Heart right ventricle (tissue), 16 donors: Measurements from ENCODE around the gene BICRAL. TPM values are rescaled to one million over a fixed set of nuclear protein-coding genes. Genes with fewer than 3 reads are reported as not detected.
"Not testable (repeated sequence)": the region's sequence is repeated elsewhere in the genome, so short reads cannot be mapped to it uniquely, and the experiment has no call there.

Source experiments
- ATAC-seq, 8 donors: fragments of 200-7000 bp; cut with Tn5 transposase; one replicate each; pipeline ENCODE4 v1.9.1; 2020; ENCODE audit warnings: mild to moderate bottlenecking in 8 of 8, moderate library complexity in 8 of 8, moderate number of reproducible peaks in 1 of 8
- DNase-seq, 2 donors: peaks; one replicate each; pipeline ENCODE4 v3.0.0-alpha.2; 2020
- H3K27ac ChIP-seq, 10 donors: fragments of 200-600 bp; sonication (generic) in 2 of 10; one replicate each; pipeline versions ENCODE4 v1.5.0 to v1.8.0; 2020 to 2022; ENCODE audit warnings: mild to moderate bottlenecking in 3 of 10
- H3K27me3 ChIP-seq, 7 donors: fragments of 200-600 bp; one replicate each; pipeline ENCODE4 v1.8.0; 2021 to 2022; ENCODE audit warnings: mild to moderate bottlenecking in 2 of 7
- H3K36me3 ChIP-seq, 9 donors: fragments of 200-600 bp; sonication (generic) in 1 of 9; one replicate each; pipeline versions ENCODE4 v1.5.0 to v1.8.0; 2020 to 2022; ENCODE audit warnings: mild to moderate bottlenecking in 2 of 9
- H3K4me1 ChIP-seq, 9 donors: fragments of 200-600 bp; sonication (generic) in 1 of 9; one replicate each; pipeline versions ENCODE4 v1.5.0 to v1.8.0; 2020 to 2022; ENCODE audit warnings: mild to moderate bottlenecking in 4 of 9
- H3K4me3 ChIP-seq, 10 donors: fragments of 200-600 bp; sonication (generic) in 2 of 10; one replicate each; pipeline versions ENCODE4 v1.5.0 to v1.8.0; 2020 to 2022; ENCODE audit warnings: mild to moderate bottlenecking in 7 of 10, moderate library complexity in 2 of 10
- H3K9me3 ChIP-seq, 11 donors: fragments of 200-600 bp in 10 of 11; sonication (generic) in 2 of 11; one replicate each; pipeline versions ENCODE4 v1.5.0 to v1.8.0; 2013 to 2022; ENCODE audit warnings: mild to moderate bottlenecking in 2 of 11, control low read depth in 1 of 11, moderate library complexity in 1 of 11
- CTCF ChIP-seq, 9 donors: fragments of 200-600 bp; sonication (generic) in 2 of 9; IDR thresholded peaks; one replicate each; pipeline versions ENCODE4 v1.5.0 to v1.8.0; 2021 to 2022; ENCODE audit warnings: antibody characterized with exemption in 9 of 9, mild to moderate bottlenecking in 5 of 9, moderate library complexity in 1 of 9
- WGBS, 2 donors: extraction: QIAGEN DNeasy Blood & Tissue Kit; methylation state at CpG; one replicate each; pipeline ENCODE4 v1.1.7; 2013; ENCODE audit warnings: inconsistent platforms in 1 of 2; 5-methylcytosine and 5-hydroxymethylcytosine counted together
- intact Hi-C, 10 donors: fragments of 100-400 bp; cut with DNase I; formaldehyde crosslinking; loops; one replicate each; pipeline versions ENCODE4 v1.11.1 to v1.14.2; 2022
- polyA plus RNA-seq, 2 donors: library from polyadenylated mRNA; stranded (reverse); fragments of 200-250 nt; gene quantifications; one replicate each; pipeline ENCODE4 v1.2.3, GENCODE V29; 2013
- total RNA-seq, 10 donors: library from RNA; stranded (reverse); fragmentation: NEBNext Ultra II Directional in 3 of 10; extraction: Animal tissue kit (Norgen Biotek cat#: 25700) in 3 of 10; gene quantifications; one replicate each; pipeline versions ENCODE4 v1.2.1 to v1.2.4, GENCODE V29; 2021 to 2023
- donor health status: Arrhythmogenic right ventricular cardiomyopathy.
- donor health status: ischemic (EF 13 %, LVEDD 7.1; RV severe dilation, severe dysfunction).
- donor health status: healthy with polysubstance abuse.
- donor health status: DM: no; HTN: yes; CAD: no.
- donor health status: DM: no; HTN: no; CAD: no.
- donor health status: ischemic (EF 25% LVEDD 6.9; RV normal size, moderate dysfunction).
- donor health status: ischemic (EF 25% LVEDD 5.7; RV mildly dilated, moderate dysfunction).
- donor health status: healthy.
- donor health status: DM: yes; HTN: yes; CAD: no.
- donor health status: Ischemic cardiomyopathy.
- donor health status: ischemic (EF 35%, LVEDD 5.7; RV mildly dilated, moderate dysfunction).
- donor health status: nonischemic (EF 11% LVEDD 7.7; RV severe dilation, severe dysfunction).
- donor health status: DM: yes; HTN: yes; CAD: no.
- donor health status: PGD.
- donor health status: ischemic (EF 29% LVEDD 5.4; RV normal size, mild dysfunction).
- donor health status: nonischemic (EF 23%, LVEDD 6.1; RV moderate dilation, normal function).

The BICRAL gene
- total and polyA plus RNA-seq, 12 donors = 2.7 to 15.7 (median 13.4) TPM

- Histone ChIP-seq H3K27me3 (no peaks in the 10 kb centered on the region), H3K36me3 (no peaks in the 10 kb centered on the region), H3K27ac (no peak overlapping the region), H3K9me3 (no peaks in the 10 kb centered on the region), H3K4me3 (no peak overlapping the region), H3K4me1 (peaks cover 0 to 31% (median 9%) of the 10 kb centered on the region in 9 donors)
- ATAC-seq = no peak
- intact Hi-C loops = loop anchor here in 2 of 10 donors (5.0 kb wide), 1 partner anchor 234 kb away; no protein-coding TSS in a partner anchor
- TF ChIP-seq CTCF (IDR thresholded peaks at IDR 0.05) = no peak
- no peak for DNase-seq
- 70 to 75% methylated on average over 10 of the region's 10 CpGs for WGBS, 2 donors
These were observed 114.4 kb downstream of the BICRAL start for GRCh38 chr6:42896178-42896719.

- peaks cover 0 to 37% (median 10%) of the 10 kb centered on the region in 9 donors for H3K4me1 ChIP-seq
- intact Hi-C loops = loop anchor here in 3 of 10 donors (2.0 to 5.0 kb wide), 2 partner anchors 237 to 238 kb away; no protein-coding TSS in a partner anchor
- H3K9me3 ChIP-seq = no peaks in the 10 kb centered on the region
- H3K27ac ChIP-seq = peak overlapping the region in 1 of 10 donors; percentile 46
- WGBS, 2 donors = 10% methylated on average over 10 of the region's 10 CpGs
- H3K27me3 ChIP-seq = no peaks in the 10 kb centered on the region
- TF ChIP-seq CTCF (IDR thresholded peaks at IDR 0.05) = peak; percentile 63 to 88 (median 81)
- no peak overlapping the region for H3K4me3 ChIP-seq
- H3K36me3 ChIP-seq = no peaks in the 10 kb centered on the region
- DNase-seq (peak in 1 of 2 donors; percentile 72), ATAC-seq (no peak)
These were observed 117.1 kb downstream of the BICRAL start for GRCh38 chr6:42898891-42899361.

- Histone ChIP-seq H3K4me1 (peaks cover 0 to 37% (median 10%) of the 10 kb centered on the region in 9 donors), H3K36me3 (no peaks in the 10 kb centered on the region), H3K27me3 (no peaks in the 10 kb centered on the region), H3K4me3 (no peak overlapping the region), H3K9me3 (no peaks in the 10 kb centered on the region), H3K27ac (no peak overlapping the region)
- ATAC-seq = no peak
- WGBS, 2 donors = 38 to 49% methylated on average over 8 of the region's 8 CpGs
- TF ChIP-seq CTCF (IDR thresholded peaks at IDR 0.05) = no peak
- DNase-seq = no peak
- intact Hi-C loops = loop anchor here in 8 of 10 donors (2.0 to 10.0 kb wide), 9 partner anchors 75 to 432 kb away; partner anchors contain the start of genes CUL7 (in 1 of the 8), KLC4 (in 1 of the 8), KLHDC3 (in 1 of the 8) and MEA1 (in 1 of the 8)
These were observed 118.0 kb downstream of the BICRAL start for GRCh38 chr6:42899871-42900270.

- intact Hi-C loops = loop anchor here in 9 of 10 donors (1.0 to 10.0 kb wide), 8 partner anchors 73 to 431 kb away; partner anchors contain the start of genes CUL7 (in 1 of the 9), KLC4 (in 1 of the 9), KLHDC3 (in 1 of the 9) and MEA1 (in 1 of the 9)
- H3K4me3 ChIP-seq = peak overlapping the region in 2 of 10 donors; percentile 1 to 11
- DNase-seq = peak; percentile 69 to 86
- TF ChIP-seq CTCF (IDR thresholded peaks at IDR 0.05) = peak; percentile 89 to 95 (median 91)
- H3K9me3 ChIP-seq = no peaks in the 10 kb centered on the region
- peak overlapping the region in 7 of 10 donors; percentile 11 to 70 (median 65) for H3K27ac ChIP-seq
- H3K4me1 ChIP-seq = peaks cover 0 to 34% (median 10%) of the 10 kb centered on the region in 9 donors
- no peaks in the 10 kb centered on the region for H3K27me3 ChIP-seq
- H3K36me3 ChIP-seq = no peaks in the 10 kb centered on the region
- peak; percentile 94 to 98 (median 96) for ATAC-seq
- WGBS, 2 donors = 1 to 4% methylated on average over 11 of the region's 11 CpGs
These were observed 119.7 kb downstream of the BICRAL start for GRCh38 chr6:42901538-42901957.

GRCh38 chr6:42902429-42903263 is 120.8 kb downstream of the BICRAL start:
- Histone ChIP-seq H3K27ac (peak overlapping the region in 9 of 10 donors; percentile 11 to 70 (median 54)), H3K4me1 (peaks cover 0 to 41% (median 10%) of the 10 kb centered on the region in 9 donors)
- ATAC-seq = peak in 1 of 8 donors; percentile 47
- not testable (repeated sequence) for H3K27me3 ChIP-seq, H3K9me3 ChIP-seq, DNase-seq, H3K4me3 ChIP-seq, H3K36me3 ChIP-seq
- intact Hi-C loops = loop anchor here in 6 of 10 donors (5.0 to 10.0 kb wide), 5 partner anchors 72 to 430 kb away; partner anchors contain the start of genes CUL7 (in 1 of the 6), KLC4 (in 1 of the 6), KLHDC3 (in 1 of the 6) and MEA1 (in 1 of the 6)
- 43 to 59% methylated on average over 22 of the region's 22 CpGs for WGBS, 2 donors
